Vagina (tissue), 2 donors: ENCODE results near the gene S100PBP. TPM values are rescaled to one million over a fixed set of nuclear protein-coding genes. Genes with fewer than 3 reads are reported as not detected.

Source experiments
- DNase-seq, 2 donors: peaks; one replicate each; pipeline ENCODE4 v3.0.0-alpha.2; 2017; ENCODE audit errors: extremely low spot score in 2 of 2
- H3K27ac ChIP-seq: fragments of 200-600 bp; sonication (generic); one replicate; pipeline ENCODE4 v1.5.1; 2019
- H3K27me3 ChIP-seq: fragments of 200-600 bp; sonication (generic); one replicate; pipeline ENCODE4 v1.5.1; 2019
- H3K36me3 ChIP-seq, 2 donors: fragments of 200-600 bp; sonication (generic); one replicate each; pipeline ENCODE4 v1.5.1; 2017 to 2019
- H3K4me1 ChIP-seq: fragments of 200-600 bp; sonication (generic); one replicate; pipeline ENCODE4 v1.5.1; 2019
- H3K4me3 ChIP-seq, 2 donors: fragments of 200-600 bp; sonication (generic); 1 replicate in 1 of 2; 2 replicates in 1 of 2; pipeline ENCODE4 v1.5.1; 2016 to 2019
- H3K9me3 ChIP-seq: fragments of 200-600 bp; sonication (generic); one replicate; pipeline ENCODE4 v1.5.1; 2019
- POLR2A ChIP-seq, 2 donors: fragments of 450-650 bp; IDR thresholded peaks; one replicate each; pipeline ENCODE4 v1.6.1; 2017; ENCODE audit warnings: antibody characterized with exemption in 2 of 2, mild to moderate bottlenecking in 2 of 2, moderate library complexity in 2 of 2
- intact Hi-C: fragments of 100-400 bp; cut with DNase I; formaldehyde crosslinking; loops from one replicate; pipeline ENCODE4 v1.15.1; 2023
- total RNA-seq: library from RNA; depleted of rRNA; stranded (reverse); fragments of >200 nt; gene quantifications from one replicate; pipeline ENCODE4 v1.2.3, GENCODE V29; 2016
- TF ChIP-seq, protein P1 (sequence below), 3 experiments: fragments of 450-650 bp in 2 of 3; fragments of 200-600 bp in 1 of 3; sonication (generic) in 1 of 3; IDR thresholded peaks; one replicate each; pipeline ENCODE4 v1.5.1; 2017 to 2019; ENCODE audit warnings: antibody characterized with exemption in 3 of 3, mild to moderate bottlenecking in 2 of 3, moderate library complexity in 2 of 3

S100PBP gene
- total RNA-seq, 1 donor from 2014 or later, result 19.6 TPM

DNA sequence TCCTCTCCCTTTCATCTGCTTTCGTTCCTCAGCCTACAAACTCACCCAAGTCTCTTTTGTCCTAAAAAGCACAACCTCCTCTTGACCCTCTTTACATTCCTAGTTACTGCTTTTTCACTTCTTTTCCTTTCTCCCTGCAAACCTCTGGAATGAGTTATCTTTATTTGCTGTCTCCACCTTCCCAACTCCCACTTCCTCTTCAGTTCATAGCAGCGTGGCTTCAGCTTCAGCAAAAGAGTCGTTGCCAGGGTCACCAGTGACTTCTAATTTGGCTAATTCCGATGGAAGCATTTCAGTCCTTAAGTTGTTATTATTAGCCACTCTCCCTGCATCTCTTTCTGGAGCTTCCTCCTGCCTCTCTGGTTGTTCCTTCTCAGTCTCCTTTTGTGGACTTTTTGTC lies 90.0 kb downstream of the S100PBP start:
- intact Hi-C loops, result loop anchor here (5.0 kb wide), 1 partner anchor 920 kb away; no protein-coding TSS in a partner anchor
- H3K9me3 ChIP-seq, result no peaks in the 10 kb centered on the region
- DNase-seq, result no peak
- H3K4me3 ChIP-seq, result no peak overlapping the region
- H3K27ac ChIP-seq, result no peak overlapping the region
- no peaks in the 10 kb centered on the region for H3K4me1 ChIP-seq
- TF ChIP-seq, protein P1, sequence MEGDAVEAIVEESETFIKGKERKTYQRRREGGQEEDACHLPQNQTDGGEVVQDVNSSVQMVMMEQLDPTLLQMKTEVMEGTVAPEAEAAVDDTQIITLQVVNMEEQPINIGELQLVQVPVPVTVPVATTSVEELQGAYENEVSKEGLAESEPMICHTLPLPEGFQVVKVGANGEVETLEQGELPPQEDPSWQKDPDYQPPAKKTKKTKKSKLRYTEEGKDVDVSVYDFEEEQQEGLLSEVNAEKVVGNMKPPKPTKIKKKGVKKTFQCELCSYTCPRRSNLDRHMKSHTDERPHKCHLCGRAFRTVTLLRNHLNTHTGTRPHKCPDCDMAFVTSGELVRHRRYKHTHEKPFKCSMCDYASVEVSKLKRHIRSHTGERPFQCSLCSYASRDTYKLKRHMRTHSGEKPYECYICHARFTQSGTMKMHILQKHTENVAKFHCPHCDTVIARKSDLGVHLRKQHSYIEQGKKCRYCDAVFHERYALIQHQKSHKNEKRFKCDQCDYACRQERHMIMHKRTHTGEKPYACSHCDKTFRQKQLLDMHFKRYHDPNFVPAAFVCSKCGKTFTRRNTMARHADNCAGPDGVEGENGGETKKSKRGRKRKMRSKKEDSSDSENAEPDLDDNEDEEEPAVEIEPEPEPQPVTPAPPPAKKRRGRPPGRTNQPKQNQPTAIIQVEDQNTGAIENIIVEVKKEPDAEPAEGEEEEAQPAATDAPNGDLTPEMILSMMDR (IDR thresholded peaks at IDR 0.05), result no peak
- TF ChIP-seq POLR2A (IDR thresholded peaks at IDR 0.05), result no peak
- H3K36me3 ChIP-seq, result no peaks in the 10 kb centered on the region
- no peaks in the 10 kb centered on the region for H3K27me3 ChIP-seq

Other genes with a start within 250 kb of the S100PBP start
- gene ZBTB8OS, start 167.1 kb upstream of the S100PBP start, total RNA-seq, result 17.4 TPM
- gene RBBP4, start 166.4 kb upstream of the S100PBP start, total RNA-seq, result 80.3 TPM
- 13.0 TPM for gene SYNC, start 114.9 kb upstream of the S100PBP start, total RNA-seq
- gene YARS1, start 295 bp upstream of the S100PBP start, total RNA-seq, result 41.3 TPM
- gene FNDC5, start 53.3 kb downstream of the S100PBP start, total RNA-seq, result 4.7 TPM
- gene HPCA, start 68.8 kb downstream of the S100PBP start, total RNA-seq, result not detected
- gene TMEM54, start 83.7 kb downstream of the S100PBP start, total RNA-seq, result 36.1 TPM
- 24.6 TPM for gene RNF19B, start 147.2 kb downstream of the S100PBP start, total RNA-seq
- 118 TPM for gene AK2, start 219.2 kb downstream of the S100PBP start, total RNA-seq